ENCODE results near the gene COL1A1. TPM values are rescaled to one million over a fixed set of nuclear protein-coding genes. Genes with fewer than 3 reads are reported as not detected.

The COL1A1 gene
- total RNA-seq, 1 experiment from 2014 or later, result 23.4 TPM

- TF ChIP-seq CTCF (IDR thresholded peaks at IDR 0.05; ENCODE audit: insufficient read depth in 1 of 2, low read depth in 1 of 2, low read length in 1 of 2, severe bottlenecking in 1 of 2, unreplicated experiment in 1 of 2), result no peak
- no peaks in the 10 kb centered on the region for H3K36me3 ChIP-seq (ENCODE audit: control insufficient read depth, insufficient read depth, low read length)
- Mint-ChIP-seq H3K27ac (ENCODE audit: unreplicated experiment) (peak overlapping the region; percentile 56), H3K4me3 (ENCODE audit: unreplicated experiment) (peak overlapping the region; percentile 27), H3K9me3 (ENCODE audit: unreplicated experiment) (no peaks in the 10 kb centered on the region), H3K4me1 (ENCODE audit: low read depth, unreplicated experiment) (peaks cover 73% of the 10 kb centered on the region), H3K36me3 (ENCODE audit: insufficient read depth, unreplicated experiment) (no peaks in the 10 kb centered on the region), H3K27me3 (ENCODE audit: insufficient read depth, unreplicated experiment) (no peaks in the 10 kb centered on the region)
- peak; percentile 70 to 93 for DNase-seq
- H3K27me3 ChIP-seq (replicated peaks; ENCODE audit: control insufficient read depth, insufficient read depth, low read length), result no peaks in the 10 kb centered on the region
- ChIA-PET CTCF (interaction anchor here (1.0 to 1.6 kb wide), 4 partner anchors 10 to 135 kb away, joined by 3 to 13 read pairs (median 5); partner anchors contain the start of genes TMEM92 and XYLT2), POLR2A (interaction anchor here (1.0 kb wide), 1 partner anchor 446 kb away, joined by 3 read pairs; no protein-coding TSS in a partner anchor)
- intact Hi-C loops (cut with micrococcal nuclease; ENCODE audit: unreplicated experiment), result loop anchor here (1.0 kb wide), 1 partner anchor 10 kb away; no protein-coding TSS in a partner anchor
- peaks cover 74% of the 10 kb centered on the region for H3K4me1 ChIP-seq
- H3K9me3 ChIP-seq, result no peaks in the 10 kb centered on the region
- no TSS peak for BruUV-seq (replicated peaks)
- no peak overlapping the region for H3K4me3 ChIP-seq (ENCODE audit: low read depth, low read length)
Observed at GRCh38 chr17:50210240-50211225, 9.1 kb upstream of the COL1A1 start.

- H3K9me3 Mint-ChIP-seq (ENCODE audit: unreplicated experiment), result no peaks in the 10 kb centered on the region
- peak overlapping the region; percentile 40 for H3K27ac Mint-ChIP-seq (ENCODE audit: unreplicated experiment)
Observed at GRCh38 chr17:50209472-50210239, 8.2 kb upstream of the COL1A1 start.

More at GRCh38 chr17:50209472-50210239, 8.2 kb upstream of the COL1A1 start:
- Histone ChIP-seq H3K4me3 (ENCODE audit: low read depth, low read length) (no peak overlapping the region), H3K36me3 (ENCODE audit: control insufficient read depth, insufficient read depth, low read length) (no peaks in the 10 kb centered on the region), H3K9me3 (no peaks in the 10 kb centered on the region), H3K4me1 (peaks cover 72% of the 10 kb centered on the region), H3K27me3 (replicated peaks; ENCODE audit: control insufficient read depth, insufficient read depth, low read length) (no peaks in the 10 kb centered on the region)
- intact Hi-C loops (cut with micrococcal nuclease; ENCODE audit: unreplicated experiment), result no loop called here
- Mint-ChIP-seq H3K27me3 (ENCODE audit: insufficient read depth, unreplicated experiment) (no peaks in the 10 kb centered on the region), H3K4me3 (ENCODE audit: unreplicated experiment) (peak overlapping the region; percentile 27), H3K36me3 (ENCODE audit: insufficient read depth, unreplicated experiment) (no peaks in the 10 kb centered on the region), H3K4me1 (ENCODE audit: low read depth, unreplicated experiment) (peaks cover 75% of the 10 kb centered on the region)
- CTCF ChIA-PET, result interaction anchor here (0.8 to 1.6 kb wide), 5 partner anchors 9 to 136 kb away, joined by 3 to 13 read pairs (median 5); partner anchors contain the start of genes TMEM92 and XYLT2
- TF ChIP-seq CTCF (IDR thresholded peaks at IDR 0.05; ENCODE audit: insufficient read depth in 1 of 2, low read depth in 1 of 2, low read length in 1 of 2, severe bottlenecking in 1 of 2, unreplicated experiment in 1 of 2), result no peak
- DNase-seq, result peak; percentile 67 to 90
- POLR2A ChIA-PET, result interaction anchor here (1.0 kb wide), 1 partner anchor 445 kb away, joined by 3 read pairs; no protein-coding TSS in a partner anchor
- no TSS peak for BruUV-seq (replicated peaks)

Data from Caco-2 (cell line).